ENCODE measurements around the gene RTN4RL1. TPM values are rescaled to one million over a fixed set of nuclear protein-coding genes. Genes with fewer than 3 reads are reported as not detected.

RTN4RL1 gene
- total RNA-seq, 1 donor = 1.1 TPM

- Histone ChIP-seq H3K4me1 (ENCODE audit: insufficient read depth, low read length) (peaks cover 9% of the 10 kb centered on the region), H3K27ac (ENCODE audit: low read depth, low read length) (no peak overlapping the region), H3K36me3 (ENCODE audit: insufficient read depth, low read length) (no peaks in the 10 kb centered on the region), H3K79me2 (ENCODE audit: insufficient read depth, low read length) (no peaks in the 10 kb centered on the region), H4K20me1 (ENCODE audit: insufficient read depth, low read length) (no peaks in the 10 kb centered on the region), H3K27me3 (ENCODE audit: insufficient read depth, low read length) (peaks cover 61% of the 10 kb centered on the region), H3K4me2 (ENCODE audit: insufficient read depth, low read length) (no peak overlapping the region), H2AFZ (ENCODE audit: low read length) (no peak overlapping the region), H3K9me3 (ENCODE audit: low read depth, low read length) (no peaks in the 10 kb centered on the region), H3K4me3 (ENCODE audit: insufficient read depth, low read length) (no peak overlapping the region)
- no peak for TF ChIP-seq CTCF (IDR thresholded peaks at IDR 0.05; ENCODE audit: extremely low read depth, low read depth, low read length)
- peak; percentile 23 for DNase-seq (ENCODE audit: insufficient read length, low spot score, missing footprints)
These were observed 119.8 kb downstream of the RTN4RL1 start for GRCh38 chr17:1905190-1905913.

- no peak overlapping the region for H3K4me3 ChIP-seq (ENCODE audit: insufficient read depth, low read length)
- H2AFZ ChIP-seq (ENCODE audit: low read length) = no peak overlapping the region
- no peaks in the 10 kb centered on the region for H3K36me3 ChIP-seq (ENCODE audit: insufficient read depth, low read length)
- H3K79me2 ChIP-seq (ENCODE audit: insufficient read depth, low read length) = no peaks in the 10 kb centered on the region
- H3K27ac ChIP-seq (ENCODE audit: low read depth, low read length) = no peak overlapping the region
- H3K27me3 ChIP-seq (ENCODE audit: insufficient read depth, low read length) = peaks cover 53% of the 10 kb centered on the region
- peaks cover 9% of the 10 kb centered on the region for H3K4me1 ChIP-seq (ENCODE audit: insufficient read depth, low read length)
- DNase-seq (ENCODE audit: insufficient read length, low spot score, missing footprints) = peak; percentile 50
- H4K20me1 ChIP-seq (ENCODE audit: insufficient read depth, low read length) = no peaks in the 10 kb centered on the region
- H3K4me2 ChIP-seq (ENCODE audit: insufficient read depth, low read length) = no peak overlapping the region
- no peaks in the 10 kb centered on the region for H3K9me3 ChIP-seq (ENCODE audit: low read depth, low read length)
- no peak for TF ChIP-seq CTCF (IDR thresholded peaks at IDR 0.05; ENCODE audit: extremely low read depth, low read depth, low read length)
These were observed 120.6 kb downstream of the RTN4RL1 start for GRCh38 chr17:1904273-1905182.

- DNase-seq (ENCODE audit: insufficient read length, low spot score, missing footprints) = peak; percentile 68
- no peak overlapping the region for H3K4me3 ChIP-seq (ENCODE audit: insufficient read depth, low read length)
- H2AFZ ChIP-seq (ENCODE audit: low read length) = no peak overlapping the region
- TF ChIP-seq CTCF (IDR thresholded peaks at IDR 0.05; ENCODE audit: extremely low read depth, low read depth, low read length) = peak; percentile 28
- H3K79me2 ChIP-seq (ENCODE audit: insufficient read depth, low read length) = no peaks in the 10 kb centered on the region
- no peak overlapping the region for H3K27ac ChIP-seq (ENCODE audit: low read depth, low read length)
- peaks cover 32% of the 10 kb centered on the region for H3K36me3 ChIP-seq (ENCODE audit: insufficient read depth, low read length)
- no peaks in the 10 kb centered on the region for H4K20me1 ChIP-seq (ENCODE audit: insufficient read depth, low read length)
- H3K4me1 ChIP-seq (ENCODE audit: insufficient read depth, low read length) = no peaks in the 10 kb centered on the region
- no peak overlapping the region for H3K4me2 ChIP-seq (ENCODE audit: insufficient read depth, low read length)
- no peaks in the 10 kb centered on the region for H3K9me3 ChIP-seq (ENCODE audit: low read depth, low read length)
- H3K27me3 ChIP-seq (ENCODE audit: insufficient read depth, low read length) = peaks cover 8% of the 10 kb centered on the region
These were observed 125.6 kb downstream of the RTN4RL1 start for GRCh38 chr17:1899403-1900000.
